ENCODE results near the gene FSTL4. TPM values are rescaled to one million over a fixed set of nuclear protein-coding genes. Genes with fewer than 3 reads are reported as not detected.

FSTL4 gene
- total RNA-seq, 2 experiments from 2014 or later = not detected

- Histone ChIP-seq H3K4me1 (ENCODE audit: insufficient read depth, low read length, poor library complexity, severe bottlenecking) (no peaks in the 10 kb centered on the region), H3K36me3 (ENCODE audit: insufficient read depth, low read length) (no peaks in the 10 kb centered on the region), H3K4me2 (ENCODE audit: low read length) (no peak overlapping the region), H3K27ac (ENCODE audit: low read depth, low read length, poor library complexity, severe bottlenecking) (no peak overlapping the region), H2AFZ (ENCODE audit: low read length) (no peak overlapping the region), H3K9me3 (ENCODE audit: low read length) (no peaks in the 10 kb centered on the region), H3K79me2 (ENCODE audit: insufficient read depth, low read depth, low read length) (no peaks in the 10 kb centered on the region), H3K4me3 (ENCODE audit: low read depth, low read length, poor library complexity, severe bottlenecking) (no peak overlapping the region), H4K20me1 (ENCODE audit: insufficient read depth, low read length) (no peaks in the 10 kb centered on the region), H3K9me2 (ENCODE audit: insufficient read depth, low read length) (no peaks in the 10 kb centered on the region)
- ChIA-PET POLR2A (no interaction called here), CTCF (ENCODE audit: unreplicated experiment) (no interaction called here)
- no TSS peak for BruUV-seq (replicated peaks)
- intact Hi-C loops (cut with micrococcal nuclease; ENCODE audit: unreplicated experiment) = no loop called here
- DNase-seq (ENCODE audit: low spot score) = no peak
- TF ChIP-seq EZH2phosphoT487 (IDR thresholded peaks at IDR 0.05; ENCODE audit: borderline replicate concordance, low read depth, low read length) = no peak
- TF ChIP-seq CTCF (conservative IDR thresholded peaks at IDR 0.05; ENCODE audit: low read length) = no peak
Observed at GRCh38 chr5:133581348-133581747, 31.0 kb downstream of the FSTL4 start.

GRCh38 chr5:133580618-133581017, 31.7 kb downstream of the FSTL4 start:
- H3K27ac ChIP-seq (ENCODE audit: low read depth, low read length, poor library complexity, severe bottlenecking) = no peak overlapping the region
- CTCF ChIA-PET (ENCODE audit: unreplicated experiment) = no interaction called here
- no TSS peak for BruUV-seq (replicated peaks)

GRCh38 chr5:133579766-133580165, 32.6 kb downstream of the FSTL4 start:
- Histone ChIP-seq H4K20me1 (ENCODE audit: insufficient read depth, low read length) (no peaks in the 10 kb centered on the region), H3K4me1 (ENCODE audit: insufficient read depth, low read length, poor library complexity, severe bottlenecking) (no peaks in the 10 kb centered on the region), H3K9me2 (ENCODE audit: insufficient read depth, low read length) (no peaks in the 10 kb centered on the region), H3K36me3 (ENCODE audit: insufficient read depth, low read length) (no peaks in the 10 kb centered on the region), H2AFZ (ENCODE audit: low read length) (no peak overlapping the region), H3K4me3 (ENCODE audit: low read depth, low read length, poor library complexity, severe bottlenecking) (no peak overlapping the region), H3K27ac (ENCODE audit: low read depth, low read length, poor library complexity, severe bottlenecking) (no peak overlapping the region), H3K4me2 (ENCODE audit: low read length) (no peak overlapping the region), H3K79me2 (ENCODE audit: insufficient read depth, low read depth, low read length) (no peaks in the 10 kb centered on the region), H3K9me3 (ENCODE audit: low read length) (no peaks in the 10 kb centered on the region)
- ChIA-PET CTCF (ENCODE audit: unreplicated experiment) (no interaction called here), POLR2A (no interaction called here)
- TF ChIP-seq EZH2phosphoT487 (IDR thresholded peaks at IDR 0.05; ENCODE audit: borderline replicate concordance, low read depth, low read length) = no peak
- no peak for TF ChIP-seq CTCF (conservative IDR thresholded peaks at IDR 0.05; ENCODE audit: low read length)
- no TSS peak for BruUV-seq (replicated peaks)
- no peak for DNase-seq (ENCODE audit: low spot score)
- intact Hi-C loops (cut with micrococcal nuclease; ENCODE audit: unreplicated experiment) = no loop called here

More at GRCh38 chr5:133580618-133581017, 31.7 kb downstream of the FSTL4 start:
- H2AFZ ChIP-seq (ENCODE audit: low read length) = no peak overlapping the region
- H3K9me2 ChIP-seq (ENCODE audit: insufficient read depth, low read length) = no peaks in the 10 kb centered on the region
- no peaks in the 10 kb centered on the region for H3K36me3 ChIP-seq (ENCODE audit: insufficient read depth, low read length)
- no peaks in the 10 kb centered on the region for H3K79me2 ChIP-seq (ENCODE audit: insufficient read depth, low read depth, low read length)
- TF ChIP-seq EZH2phosphoT487 (IDR thresholded peaks at IDR 0.05; ENCODE audit: borderline replicate concordance, low read depth, low read length) = no peak
- no peak for TF ChIP-seq CTCF (conservative IDR thresholded peaks at IDR 0.05; ENCODE audit: low read length)
- no peaks in the 10 kb centered on the region for H4K20me1 ChIP-seq (ENCODE audit: insufficient read depth, low read length)
- no peak overlapping the region for H3K4me3 ChIP-seq (ENCODE audit: low read depth, low read length, poor library complexity, severe bottlenecking)
- intact Hi-C loops (cut with micrococcal nuclease; ENCODE audit: unreplicated experiment) = no loop called here
- H3K4me1 ChIP-seq (ENCODE audit: insufficient read depth, low read length, poor library complexity, severe bottlenecking) = no peaks in the 10 kb centered on the region
- H3K9me3 ChIP-seq (ENCODE audit: low read length) = no peaks in the 10 kb centered on the region
- POLR2A ChIA-PET = no interaction called here
- no peak overlapping the region for H3K4me2 ChIP-seq (ENCODE audit: low read length)
- no peak for DNase-seq (ENCODE audit: low spot score)
